Smooth muscle cell (in vitro differentiated cells): ENCODE results near the gene FHOD3. TPM values are rescaled to one million over a fixed set of nuclear protein-coding genes. Genes with fewer than 3 reads are reported as not detected.
A peak's percentile ranks its signal among the peaks of the same experiment; 100 is the strongest.

Experiments
- DNase-seq: peaks from one replicate; lab custom pipeline; 2025; ENCODE audit not compliant: unreplicated experiment; lab: John Stamatoyannopoulos, UW
- H2AFZ ChIP-seq: fragments of 200-600 bp; sonication (generic); 2 replicates; pipeline ENCODE4 v1.6.0; 2016; ENCODE audit warnings: antibody characterized with exemption, low read depth, mild to moderate bottlenecking
- H3F3A ChIP-seq: fragments of 200-600 bp; sonication (generic); 2 replicates; pipeline ENCODE4 v1.6.0; 2017; ENCODE audit warnings: antibody characterized with exemption, low read depth
- H3K27ac ChIP-seq: fragments of 200-600 bp; sonication (generic); 2 replicates; pipeline ENCODE4 v1.5.1; 2016; ENCODE audit warnings: low read depth, mild to moderate bottlenecking
- H3K27me3 ChIP-seq: fragments of 200-600 bp; sonication (generic); 2 replicates; pipeline ENCODE4 v1.6.1; 2016; ENCODE audit warnings: low read depth, mild to moderate bottlenecking
- H3K36me3 ChIP-seq: fragments of 200-600 bp; sonication (generic); 2 replicates; pipeline ENCODE4 v1.5.1; 2016; ENCODE audit warnings: low read depth
- H3K4me1 ChIP-seq: fragments of 200-600 bp; sonication (generic); 2 replicates; pipeline ENCODE4 v1.5.1; 2016; ENCODE audit warnings: low read depth
- H3K4me2 ChIP-seq: fragments of 200-600 bp; sonication (generic); 2 replicates; pipeline ENCODE4 v1.6.0; 2016; ENCODE audit warnings: mild to moderate bottlenecking
- H3K4me3 ChIP-seq: fragments of 200-600 bp; sonication (generic); 2 replicates; pipeline ENCODE4 v1.5.1; 2016; ENCODE audit warnings: mild to moderate bottlenecking
- H3K79me2 ChIP-seq: fragments of 200-600 bp; sonication (generic); 2 replicates; pipeline ENCODE4 v1.6.0; 2016; ENCODE audit warnings: low read depth, mild to moderate bottlenecking
- H3K9ac ChIP-seq: fragments of 200-600 bp; sonication (generic); 2 replicates; pipeline ENCODE4 v1.6.0; 2016; ENCODE audit warnings: low read depth
- H3K9me3 ChIP-seq: fragments of 200-600 bp; sonication (generic); replicated peaks from 2 replicates; pipeline ENCODE4 v1.5.1; 2016; ENCODE audit warnings: low read depth
- H4K20me1 ChIP-seq: fragments of 200-600 bp; sonication (generic); 2 replicates; pipeline ENCODE4 v1.6.0; 2016; ENCODE audit warnings: low read depth
- WGBS: methylation state at CpG from one replicate; pipeline ENCODE4 v1.1.7; 2016; ENCODE audit warnings: low lambda C conversion rate; 5-methylcytosine and 5-hydroxymethylcytosine counted together
- polyA plus RNA-seq: library from polyadenylated mRNA; unstranded; fragments of >200 nt; fragmentation: Nextera tagmentation; extraction: Ambion mirVana; gene quantifications from 2 replicates; pipeline ENCODE4 v1.2.1, GENCODE V29; 2016
- total RNA-seq: library from RNA; depleted of rRNA; stranded (reverse); fragments of >200 nt; gene quantifications from 2 replicates; pipeline ENCODE4 v1.2.3, GENCODE V29; 2014
- TF ChIP-seq, protein P1 (sequence below): fragments of 200-600 bp; sonication (generic); IDR thresholded peaks from 2 replicates; pipeline ENCODE4 v1.5.1; 2017; ENCODE audit warnings: borderline replicate concordance, mild to moderate bottlenecking, antibody characterized with exemption; ENCODE audit not compliant: insufficient read depth, poor library complexity, severe bottlenecking

Gene FHOD3
- total and polyA plus RNA-seq, 2 experiments from 2014 or later: 6.3 to 19.4 TPM

DNA sequence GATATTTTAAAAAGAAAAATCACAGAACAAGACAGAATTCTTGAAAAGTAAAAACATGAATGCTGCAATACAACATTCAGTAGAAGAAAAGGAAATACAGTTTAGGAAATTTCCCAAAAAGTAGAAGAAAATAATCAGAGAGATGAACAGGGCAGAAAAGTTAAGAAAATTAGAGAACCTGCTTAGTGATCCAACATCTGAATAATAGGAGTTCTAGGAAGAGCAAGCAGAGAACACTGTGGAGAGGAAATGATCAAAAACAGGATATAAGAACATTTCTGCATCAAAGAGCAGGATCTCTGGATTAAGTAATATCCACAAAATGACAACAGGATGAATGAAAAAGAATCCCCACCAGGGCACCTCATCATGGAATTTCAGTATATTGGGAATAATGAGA lies 8.8 kb upstream of the FHOD3 start:
- H3K9me3 ChIP-seq: peaks cover 6% of the 10 kb centered on the region
- no peak overlapping the region for H3K4me3 ChIP-seq
- no peak for DNase-seq
- H3K36me3 ChIP-seq: no peaks in the 10 kb centered on the region
- no peaks in the 10 kb centered on the region for H4K20me1 ChIP-seq
- no peak overlapping the region for H2AFZ ChIP-seq
- H3K27me3 ChIP-seq: no peaks in the 10 kb centered on the region
- H3K9ac ChIP-seq: no peak overlapping the region
- no peaks in the 10 kb centered on the region for H3F3A ChIP-seq
- H3K79me2 ChIP-seq: no peaks in the 10 kb centered on the region
- no peaks in the 10 kb centered on the region for H3K4me1 ChIP-seq
- H3K4me2 ChIP-seq: no peak overlapping the region
- TF ChIP-seq, protein P1, sequence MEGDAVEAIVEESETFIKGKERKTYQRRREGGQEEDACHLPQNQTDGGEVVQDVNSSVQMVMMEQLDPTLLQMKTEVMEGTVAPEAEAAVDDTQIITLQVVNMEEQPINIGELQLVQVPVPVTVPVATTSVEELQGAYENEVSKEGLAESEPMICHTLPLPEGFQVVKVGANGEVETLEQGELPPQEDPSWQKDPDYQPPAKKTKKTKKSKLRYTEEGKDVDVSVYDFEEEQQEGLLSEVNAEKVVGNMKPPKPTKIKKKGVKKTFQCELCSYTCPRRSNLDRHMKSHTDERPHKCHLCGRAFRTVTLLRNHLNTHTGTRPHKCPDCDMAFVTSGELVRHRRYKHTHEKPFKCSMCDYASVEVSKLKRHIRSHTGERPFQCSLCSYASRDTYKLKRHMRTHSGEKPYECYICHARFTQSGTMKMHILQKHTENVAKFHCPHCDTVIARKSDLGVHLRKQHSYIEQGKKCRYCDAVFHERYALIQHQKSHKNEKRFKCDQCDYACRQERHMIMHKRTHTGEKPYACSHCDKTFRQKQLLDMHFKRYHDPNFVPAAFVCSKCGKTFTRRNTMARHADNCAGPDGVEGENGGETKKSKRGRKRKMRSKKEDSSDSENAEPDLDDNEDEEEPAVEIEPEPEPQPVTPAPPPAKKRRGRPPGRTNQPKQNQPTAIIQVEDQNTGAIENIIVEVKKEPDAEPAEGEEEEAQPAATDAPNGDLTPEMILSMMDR: no peak
- no peak overlapping the region for H3K27ac ChIP-seq

DNA sequence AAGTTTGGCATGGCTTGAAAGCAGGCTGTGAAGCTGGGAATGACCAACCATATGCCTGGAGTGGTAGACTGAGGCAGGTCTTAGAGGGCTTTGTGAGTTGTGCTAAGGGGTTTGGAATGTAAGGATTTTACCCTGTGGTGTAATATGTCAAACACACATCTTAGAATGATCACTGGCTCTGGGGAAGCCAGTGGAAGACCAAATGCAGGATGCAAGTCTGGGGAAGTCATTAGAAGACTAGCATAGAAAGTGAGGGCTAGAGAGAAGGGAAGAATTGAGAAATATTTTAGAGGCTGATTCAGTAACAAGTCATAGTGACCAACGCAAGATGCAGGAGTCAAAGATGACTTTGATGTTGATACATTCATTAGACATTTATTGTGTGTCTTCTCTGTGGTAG lies 3.5 kb upstream of the FHOD3 start:
- Histone ChIP-seq H3K27ac (no peak overlapping the region), H3F3A (no peaks in the 10 kb centered on the region), H3K9me3 (no peaks in the 10 kb centered on the region), H3K4me3 (no peak overlapping the region), H3K4me2 (no peak overlapping the region), H3K9ac (no peak overlapping the region), H3K4me1 (peaks cover 10% of the 10 kb centered on the region), H3K27me3 (no peaks in the 10 kb centered on the region), H3K36me3 (no peaks in the 10 kb centered on the region), H4K20me1 (no peaks in the 10 kb centered on the region), H3K79me2 (peaks cover 14% of the 10 kb centered on the region), H2AFZ (no peak overlapping the region)
- TF ChIP-seq, protein P1: no peak
- WGBS: 73% methylated on average over 1 of the region's 1 CpG
- DNase-seq: no peak

DNA sequence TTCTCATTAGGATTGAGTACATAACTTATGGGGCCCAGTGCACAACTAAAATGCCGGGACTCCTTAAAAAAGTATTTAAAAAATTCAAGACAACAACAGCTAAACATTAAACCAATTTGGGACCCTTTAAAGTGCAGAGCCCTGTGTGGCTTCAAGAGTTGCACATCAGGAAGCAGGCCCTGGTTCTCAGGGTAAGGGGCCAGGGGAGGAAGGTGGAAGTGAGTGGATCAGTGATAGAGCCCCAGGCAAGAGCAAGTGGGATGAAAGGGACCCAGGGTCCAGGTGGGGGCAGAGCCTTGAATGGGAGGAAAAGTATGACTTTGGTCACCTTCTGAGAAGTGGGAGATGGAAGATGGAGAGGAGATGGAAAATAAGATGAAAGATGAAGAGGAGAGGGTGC lies 2.3 kb upstream of the FHOD3 start:
- Histone ChIP-seq H3K27ac (no peak overlapping the region), H3K4me2 (no peak overlapping the region), H2AFZ (no peak overlapping the region), H3K4me3 (no peak overlapping the region), H3K27me3 (no peaks in the 10 kb centered on the region), H3F3A (no peaks in the 10 kb centered on the region), H3K9me3 (no peaks in the 10 kb centered on the region), H4K20me1 (no peaks in the 10 kb centered on the region), H3K36me3 (no peaks in the 10 kb centered on the region), H3K4me1 (peaks cover 19% of the 10 kb centered on the region), H3K79me2 (peaks cover 18% of the 10 kb centered on the region), H3K9ac (no peak overlapping the region)
- TF ChIP-seq, protein P1: no peak
- DNase-seq: no peak
- WGBS: 91% methylated on average over 1 of the region's 1 CpG

DNA sequence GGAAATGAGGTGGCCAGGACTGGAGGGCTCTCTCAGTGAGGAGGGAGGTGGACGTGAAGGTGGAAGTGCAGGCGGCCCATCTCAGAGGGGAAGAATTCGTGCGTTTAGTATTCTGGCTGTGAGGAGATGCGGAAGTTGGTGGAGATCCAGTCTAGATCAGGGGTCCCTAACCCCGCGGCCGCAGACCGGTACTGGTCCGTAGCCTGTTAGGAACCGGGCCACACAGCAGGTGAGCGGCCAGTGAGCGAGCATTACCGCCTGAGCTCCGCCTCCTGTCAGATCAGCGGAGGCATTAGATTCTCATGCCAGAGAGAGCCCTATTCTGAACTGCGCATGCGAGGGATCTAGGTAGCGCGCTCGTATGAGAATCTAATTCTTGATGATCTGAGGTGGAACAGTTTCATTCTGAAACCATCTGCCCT lies 1.6 kb upstream of the FHOD3 start:
- Histone ChIP-seq H3K9me3 (no peaks in the 10 kb centered on the region), H3F3A (no peaks in the 10 kb centered on the region), H3K9ac (no peak overlapping the region), H3K27me3 (no peaks in the 10 kb centered on the region), H3K4me1 (peaks cover 19% of the 10 kb centered on the region), H3K36me3 (no peaks in the 10 kb centered on the region), H3K79me2 (peaks cover 25% of the 10 kb centered on the region), H4K20me1 (no peaks in the 10 kb centered on the region), H3K4me3 (peak overlapping the region; percentile 74), H2AFZ (no peak overlapping the region), H3K27ac (no peak overlapping the region), H3K4me2 (peak overlapping the region; percentile 98)
- DNase-seq: no peak
- TF ChIP-seq, protein P1: no peak
- WGBS: 35% methylated on average over 21 of the region's 21 CpGs
